Measurements from ENCODE around the gene RCAN2. TPM values are rescaled to one million over a fixed set of nuclear protein-coding genes. Genes with fewer than 3 reads are reported as not detected.

Gene RCAN2
- total RNA-seq, 1 experiment from 2014 or later: not detected

- CTCF ChIA-PET: no interaction called here
- BruUV-seq (replicated peaks): no TSS peak
- Mint-ChIP-seq H3K4me3 (ENCODE audit: unreplicated experiment) (no peak overlapping the region), H3K4me1 (ENCODE audit: low read depth, unreplicated experiment) (no peaks in the 10 kb centered on the region), H3K27ac (ENCODE audit: unreplicated experiment) (no peak overlapping the region), H3K9me3 (ENCODE audit: unreplicated experiment) (no peaks in the 10 kb centered on the region), H3K36me3 (ENCODE audit: insufficient read depth, unreplicated experiment) (no peaks in the 10 kb centered on the region), H3K27me3 (ENCODE audit: insufficient read depth, unreplicated experiment) (no peaks in the 10 kb centered on the region)
- H3K4me1 ChIP-seq: no peaks in the 10 kb centered on the region
- no peaks in the 10 kb centered on the region for H3K36me3 ChIP-seq (ENCODE audit: control insufficient read depth, insufficient read depth, low read length)
- H3K9me3 ChIP-seq: no peaks in the 10 kb centered on the region
- POLR2A ChIA-PET: no interaction called here
- no peak overlapping the region for H3K4me3 ChIP-seq (ENCODE audit: low read depth, low read length)
- no peak for DNase-seq
- TF ChIP-seq, protein P1, sequence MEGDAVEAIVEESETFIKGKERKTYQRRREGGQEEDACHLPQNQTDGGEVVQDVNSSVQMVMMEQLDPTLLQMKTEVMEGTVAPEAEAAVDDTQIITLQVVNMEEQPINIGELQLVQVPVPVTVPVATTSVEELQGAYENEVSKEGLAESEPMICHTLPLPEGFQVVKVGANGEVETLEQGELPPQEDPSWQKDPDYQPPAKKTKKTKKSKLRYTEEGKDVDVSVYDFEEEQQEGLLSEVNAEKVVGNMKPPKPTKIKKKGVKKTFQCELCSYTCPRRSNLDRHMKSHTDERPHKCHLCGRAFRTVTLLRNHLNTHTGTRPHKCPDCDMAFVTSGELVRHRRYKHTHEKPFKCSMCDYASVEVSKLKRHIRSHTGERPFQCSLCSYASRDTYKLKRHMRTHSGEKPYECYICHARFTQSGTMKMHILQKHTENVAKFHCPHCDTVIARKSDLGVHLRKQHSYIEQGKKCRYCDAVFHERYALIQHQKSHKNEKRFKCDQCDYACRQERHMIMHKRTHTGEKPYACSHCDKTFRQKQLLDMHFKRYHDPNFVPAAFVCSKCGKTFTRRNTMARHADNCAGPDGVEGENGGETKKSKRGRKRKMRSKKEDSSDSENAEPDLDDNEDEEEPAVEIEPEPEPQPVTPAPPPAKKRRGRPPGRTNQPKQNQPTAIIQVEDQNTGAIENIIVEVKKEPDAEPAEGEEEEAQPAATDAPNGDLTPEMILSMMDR (IDR thresholded peaks at IDR 0.05; ENCODE audit: insufficient read depth in 1 of 2, low read depth in 1 of 2, low read length in 1 of 2, severe bottlenecking in 1 of 2, unreplicated experiment in 1 of 2): no peak
- no peaks in the 10 kb centered on the region for H3K27me3 ChIP-seq (replicated peaks; ENCODE audit: control insufficient read depth, insufficient read depth, low read length)
- intact Hi-C loops (cut with micrococcal nuclease; ENCODE audit: unreplicated experiment): no loop called here
Measured at GRCh38 chr6:46505693-46506512, 14.7 kb upstream of the RCAN2 start.

DNA sequence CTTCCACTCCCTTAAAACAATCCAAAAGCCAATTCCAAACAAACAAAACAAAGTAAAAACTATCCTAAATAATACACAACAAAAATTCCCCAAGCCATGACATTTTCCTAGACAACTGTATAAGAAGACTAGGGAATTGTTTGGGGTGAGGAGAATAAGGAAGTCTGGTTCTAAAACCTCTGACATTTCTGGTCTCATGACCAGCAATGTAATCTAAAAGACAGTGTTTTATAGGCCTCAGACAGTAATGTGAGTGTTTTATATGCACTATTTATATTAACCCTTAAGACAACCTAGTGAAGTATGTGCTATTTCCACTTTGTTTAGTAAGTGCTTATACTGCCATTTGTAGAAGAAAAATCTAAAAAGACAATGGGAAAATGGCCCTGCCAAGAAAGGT is 13.0 kb upstream of the RCAN2 start:
- H3K27me3 ChIP-seq (replicated peaks; ENCODE audit: control insufficient read depth, insufficient read depth, low read length): no peaks in the 10 kb centered on the region
- H3K4me3 ChIP-seq (ENCODE audit: low read depth, low read length): no peak overlapping the region
- Mint-ChIP-seq H3K36me3 (ENCODE audit: insufficient read depth, unreplicated experiment) (no peaks in the 10 kb centered on the region), H3K4me1 (ENCODE audit: low read depth, unreplicated experiment) (no peaks in the 10 kb centered on the region), H3K27me3 (ENCODE audit: insufficient read depth, unreplicated experiment) (no peaks in the 10 kb centered on the region), H3K9me3 (ENCODE audit: unreplicated experiment) (no peaks in the 10 kb centered on the region), H3K27ac (ENCODE audit: unreplicated experiment) (no peak overlapping the region), H3K4me3 (ENCODE audit: unreplicated experiment) (no peak overlapping the region)
- no TSS peak for BruUV-seq (replicated peaks)
- no peaks in the 10 kb centered on the region for H3K36me3 ChIP-seq (ENCODE audit: control insufficient read depth, insufficient read depth, low read length)
- ChIA-PET CTCF (no interaction called here), POLR2A (no interaction called here)
- H3K9me3 ChIP-seq: no peaks in the 10 kb centered on the region
- no peaks in the 10 kb centered on the region for H3K4me1 ChIP-seq
- TF ChIP-seq, protein P1 (IDR thresholded peaks at IDR 0.05; ENCODE audit: insufficient read depth in 1 of 2, low read depth in 1 of 2, low read length in 1 of 2, severe bottlenecking in 1 of 2, unreplicated experiment in 1 of 2): no peak
- intact Hi-C loops (cut with micrococcal nuclease; ENCODE audit: unreplicated experiment): no loop called here
- DNase-seq: no peak

GRCh38 chr6:46502486-46503119 is 11.4 kb upstream of the RCAN2 start:
- intact Hi-C loops (cut with micrococcal nuclease; ENCODE audit: unreplicated experiment): no loop called here
- ChIA-PET POLR2A (no interaction called here), CTCF (no interaction called here)
- BruUV-seq (replicated peaks): no TSS peak
- Mint-ChIP-seq H3K27me3 (ENCODE audit: insufficient read depth, unreplicated experiment) (no peaks in the 10 kb centered on the region), H3K9me3 (ENCODE audit: unreplicated experiment) (no peaks in the 10 kb centered on the region), H3K4me1 (ENCODE audit: low read depth, unreplicated experiment) (no peaks in the 10 kb centered on the region), H3K4me3 (ENCODE audit: unreplicated experiment) (no peak overlapping the region), H3K27ac (ENCODE audit: unreplicated experiment) (no peak overlapping the region), H3K36me3 (ENCODE audit: insufficient read depth, unreplicated experiment) (no peaks in the 10 kb centered on the region)
- H3K9me3 ChIP-seq: no peaks in the 10 kb centered on the region
- no peak for DNase-seq
- TF ChIP-seq, protein P1 (IDR thresholded peaks at IDR 0.05; ENCODE audit: insufficient read depth in 1 of 2, low read depth in 1 of 2, low read length in 1 of 2, severe bottlenecking in 1 of 2, unreplicated experiment in 1 of 2): no peak
- H3K4me1 ChIP-seq: no peaks in the 10 kb centered on the region
- no peak overlapping the region for H3K4me3 ChIP-seq (ENCODE audit: low read depth, low read length)
- H3K27me3 ChIP-seq (replicated peaks; ENCODE audit: control insufficient read depth, insufficient read depth, low read length): no peaks in the 10 kb centered on the region
- H3K36me3 ChIP-seq (ENCODE audit: control insufficient read depth, insufficient read depth, low read length): no peaks in the 10 kb centered on the region

All from Caco-2 (cell line).